Measurements from ENCODE around the gene BTBD9.

The BTBD9 gene

GRCh38 chr6:38154731-38155130 lies 485.0 kb downstream of the BTBD9 start:
- no peak for DNase-seq

- no peak for DNase-seq
Measured at GRCh38 chr6:38153798-38154345, 485.9 kb downstream of the BTBD9 start.

- DNase-seq: no peak
Measured at GRCh38 chr6:38153076-38153797, 486.5 kb downstream of the BTBD9 start.

GRCh38 chr6:38152620-38153019 lies 487.1 kb downstream of the BTBD9 start:
- no peak for DNase-seq

- DNase-seq: no peak
Measured at GRCh38 chr6:38151580-38152500, 487.9 kb downstream of the BTBD9 start.

- no peak for DNase-seq
Measured at GRCh38 chr6:38150681-38151296, 488.9 kb downstream of the BTBD9 start.

GRCh38 chr6:38150021-38150420 lies 489.7 kb downstream of the BTBD9 start:
- no peak for DNase-seq

- DNase-seq: no peak
Measured at GRCh38 chr6:38149531-38149930, 490.2 kb downstream of the BTBD9 start.

- DNase-seq: no peak
Measured at GRCh38 chr6:38148606-38149005, 491.1 kb downstream of the BTBD9 start.

GRCh38 chr6:38146734-38147027 lies 493.0 kb downstream of the BTBD9 start:
- DNase-seq: no peak

GRCh38 chr6:38146021-38146733 lies 493.6 kb downstream of the BTBD9 start:
- DNase-seq: no peak

- DNase-seq: no peak
Measured at GRCh38 chr6:38144365-38144945, 495.3 kb downstream of the BTBD9 start.

- DNase-seq: no peak
Measured at GRCh38 chr6:38143191-38144150, 496.3 kb downstream of the BTBD9 start.

- DNase-seq: no peak
Measured at GRCh38 chr6:38142178-38142902, 497.4 kb downstream of the BTBD9 start.

GRCh38 chr6:38141716-38142115 lies 498.0 kb downstream of the BTBD9 start:
- DNase-seq: no peak

GRCh38 chr6:38141085-38141484 lies 498.6 kb downstream of the BTBD9 start:
- no peak for DNase-seq

- no peak for DNase-seq
Measured at GRCh38 chr6:38138374-38138773, 501.4 kb downstream of the BTBD9 start.

- DNase-seq: no peak
Measured at GRCh38 chr6:38137608-38138265, 502.0 kb downstream of the BTBD9 start.

GRCh38 chr6:38136547-38136946 lies 503.2 kb downstream of the BTBD9 start:
- DNase-seq: no peak

GRCh38 chr6:38134704-38135088 lies 505.0 kb downstream of the BTBD9 start:
- no peak for DNase-seq

All from NCI-H510A (cell line).